ENCODE data around the gene NXPE4.
"Not testable (repeated sequence)": the region's sequence is repeated elsewhere in the genome, so short reads cannot be mapped to it uniquely, and the experiment has no call there.

The NXPE4 gene

DNA sequence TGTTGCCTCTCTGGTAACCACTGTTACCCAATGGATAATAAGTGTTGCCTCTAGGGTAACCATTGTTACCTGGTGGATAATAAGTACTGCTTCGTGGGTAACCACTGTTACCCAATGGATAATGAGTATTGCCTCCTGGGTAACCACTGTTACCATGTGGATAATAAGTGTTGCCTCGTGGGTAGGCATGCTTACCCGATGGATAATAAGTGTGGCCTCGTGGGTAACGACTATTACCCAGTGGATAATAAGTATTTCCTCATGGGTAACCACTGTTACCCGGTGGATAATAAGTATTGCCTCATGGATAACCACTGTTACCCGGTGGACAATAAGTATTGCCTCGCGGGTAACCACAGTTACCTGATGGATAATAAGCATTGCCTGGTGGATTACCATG lies 13.8 kb upstream of the NXPE4 start:
- DNase-seq: no peak

DNA sequence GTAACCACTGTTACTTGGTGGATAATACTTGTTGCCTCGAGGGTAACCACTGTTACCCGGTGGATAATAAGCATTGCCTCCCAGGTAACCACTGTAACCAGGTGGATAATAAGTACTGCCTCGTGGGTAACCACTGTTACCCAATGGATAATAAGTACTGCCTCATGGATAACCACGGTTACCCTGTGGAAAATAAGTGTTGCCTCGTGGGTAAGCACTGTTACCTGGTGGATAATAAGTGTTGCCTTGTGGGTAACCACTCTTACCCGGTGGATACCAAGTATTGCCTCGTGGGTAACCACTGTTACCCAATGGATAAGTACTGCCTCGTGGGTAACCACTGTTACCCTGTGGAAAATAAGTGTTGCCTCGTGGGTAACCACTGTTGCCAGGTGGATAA lies 13.0 kb upstream of the NXPE4 start:
- not testable (repeated sequence) for DNase-seq

DNA sequence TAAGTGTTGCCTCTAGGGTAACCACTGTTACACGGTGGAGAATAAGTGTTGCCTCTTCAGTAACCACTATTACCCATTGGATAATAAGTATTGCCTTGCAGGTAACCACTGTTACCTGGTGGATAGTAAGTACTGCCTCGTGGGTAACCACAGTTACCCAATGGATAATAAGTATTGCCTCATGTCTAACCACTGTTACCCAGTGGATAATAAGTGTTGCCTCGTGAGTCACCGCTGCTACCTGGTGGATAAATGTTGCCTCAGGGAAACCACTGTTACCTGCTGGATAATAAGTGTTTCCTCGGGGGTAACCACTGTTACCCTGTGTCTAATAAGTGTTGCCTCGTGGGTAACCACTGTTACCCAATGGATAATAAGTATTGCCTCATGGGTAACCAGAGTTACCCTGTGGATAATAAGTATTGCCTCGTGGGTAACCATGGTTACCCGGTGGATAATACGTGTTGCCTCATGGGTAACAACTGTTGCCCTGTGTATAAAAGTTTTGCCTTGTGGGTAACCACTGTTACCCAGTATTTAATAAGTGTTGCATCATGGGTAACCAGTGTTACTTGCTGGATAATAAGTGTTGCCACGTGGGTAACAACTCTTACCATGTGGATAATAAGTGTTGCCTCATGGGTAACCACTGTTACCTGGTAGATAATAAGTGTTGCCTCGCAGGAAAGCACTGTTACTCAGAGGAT lies 12.3 kb upstream of the NXPE4 start:
- no peak for DNase-seq

DNA sequence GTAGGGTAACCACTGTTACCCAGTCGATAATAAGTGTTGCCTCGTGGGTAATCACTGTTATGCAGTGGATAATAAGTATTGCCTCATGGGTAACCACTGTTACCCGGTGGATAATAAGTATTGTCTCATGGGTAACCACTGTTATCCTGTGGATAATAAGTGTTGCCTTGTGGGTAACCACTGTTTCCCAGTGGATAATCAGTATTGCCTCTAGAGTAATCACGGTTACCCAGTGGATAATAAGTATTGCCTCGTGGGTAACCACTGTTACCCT lies 11.2 kb upstream of the NXPE4 start:
- DNase-seq: not testable (repeated sequence)

DNA sequence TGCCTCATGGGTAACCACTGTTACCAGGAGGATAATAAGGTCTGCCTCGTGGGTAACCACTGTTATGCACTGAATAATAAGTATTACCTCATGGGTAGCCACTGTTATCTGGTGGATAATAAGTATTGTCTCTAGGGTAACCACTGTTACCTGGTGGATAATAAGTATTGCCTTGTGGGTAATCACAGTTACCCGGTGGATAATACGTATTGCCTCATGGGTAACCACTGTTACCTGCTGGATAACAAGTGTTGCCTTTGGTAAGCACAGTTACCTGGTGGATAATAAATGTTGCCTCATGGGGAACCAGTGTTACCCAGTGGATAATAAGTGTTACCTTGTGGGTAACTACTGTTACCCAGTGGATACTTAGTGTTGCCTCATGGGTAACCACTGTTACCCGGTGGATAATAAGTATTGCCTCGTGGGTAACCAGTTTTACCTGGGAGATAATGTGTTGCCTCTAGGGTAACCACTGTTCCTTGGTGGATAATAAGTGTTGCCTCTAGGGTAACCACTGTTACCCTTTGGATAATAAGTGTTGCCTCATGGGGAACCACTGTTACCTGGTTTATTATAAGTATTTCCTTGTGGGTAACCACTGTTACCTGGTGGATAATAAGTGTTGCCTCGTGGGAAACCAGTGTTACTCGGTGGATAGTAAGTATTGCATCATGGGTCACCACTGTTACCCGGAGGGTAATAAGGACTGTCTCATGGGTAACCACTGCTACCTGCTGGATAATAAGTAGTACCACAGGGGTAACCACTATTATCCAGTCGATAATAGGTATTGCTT lies 10.6 kb upstream of the NXPE4 start:
- DNase-seq: no peak

DNA sequence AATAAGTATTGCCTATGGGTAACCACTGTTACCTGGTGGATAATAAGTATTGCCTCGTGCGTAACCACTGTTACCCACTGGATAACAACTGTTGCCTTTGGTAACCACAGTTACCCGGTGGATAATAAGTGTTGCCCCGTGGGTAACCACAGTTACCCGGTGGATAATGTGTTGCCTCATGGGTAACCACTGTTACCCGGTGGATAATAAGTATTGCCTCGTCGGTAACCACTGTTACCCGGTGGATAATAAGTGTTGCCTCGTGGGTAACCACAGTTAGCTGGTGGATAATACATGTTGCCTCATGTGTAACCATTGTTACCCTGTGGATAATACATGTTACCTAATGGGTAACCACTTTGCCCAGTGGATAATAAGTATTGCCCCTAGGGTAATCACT lies 9.8 kb upstream of the NXPE4 start:
- no peak for DNase-seq

DNA sequence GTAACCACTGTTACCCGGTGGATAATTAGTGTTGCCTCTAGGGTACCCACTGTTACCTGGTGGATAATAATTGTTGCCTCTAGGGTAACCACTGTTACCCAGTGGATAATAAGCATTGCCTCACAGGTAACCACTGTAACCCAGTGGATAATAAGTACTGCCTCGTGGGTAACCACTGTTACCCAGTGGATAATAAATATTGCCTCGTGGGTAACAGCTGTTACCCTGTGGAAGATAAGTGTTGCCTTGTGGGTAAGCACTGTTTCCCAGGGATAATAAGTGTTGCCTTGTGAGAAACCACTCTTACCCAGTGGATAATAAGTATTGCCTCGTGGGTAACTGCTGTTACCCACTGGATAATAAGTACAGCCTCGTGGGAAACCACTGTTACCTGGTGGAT lies 9.3 kb upstream of the NXPE4 start:
- no peak for DNase-seq

DNA sequence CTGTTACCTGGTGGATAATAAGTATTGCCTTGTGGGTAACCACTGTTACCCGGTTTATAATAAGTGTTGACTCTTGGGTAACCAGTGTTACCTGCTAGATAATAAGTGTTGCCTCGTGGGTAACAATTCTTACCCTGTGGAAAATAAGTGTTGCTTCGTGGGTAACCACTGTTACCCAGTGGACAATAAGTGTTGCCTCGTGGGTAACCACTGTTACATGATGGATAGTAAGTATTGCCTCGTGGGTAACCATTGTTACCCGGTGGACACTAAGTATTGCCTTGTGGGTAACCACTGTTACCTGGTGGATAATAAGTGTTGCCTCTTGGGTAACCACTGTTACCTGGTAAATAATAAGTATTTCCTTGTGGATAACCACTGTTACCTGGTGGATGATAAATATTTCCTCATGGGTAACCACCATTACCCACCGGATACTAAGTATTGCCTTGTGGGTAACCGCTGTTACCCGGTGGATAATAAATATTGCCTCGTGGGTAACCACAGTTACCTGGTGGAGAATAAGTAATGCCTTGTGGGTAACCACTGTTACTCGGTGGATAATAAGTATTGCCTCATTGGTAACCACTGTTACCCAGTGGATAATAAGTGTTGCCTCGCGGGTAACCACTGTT lies 8.7 kb upstream of the NXPE4 start:
- no peak for DNase-seq

DNA sequence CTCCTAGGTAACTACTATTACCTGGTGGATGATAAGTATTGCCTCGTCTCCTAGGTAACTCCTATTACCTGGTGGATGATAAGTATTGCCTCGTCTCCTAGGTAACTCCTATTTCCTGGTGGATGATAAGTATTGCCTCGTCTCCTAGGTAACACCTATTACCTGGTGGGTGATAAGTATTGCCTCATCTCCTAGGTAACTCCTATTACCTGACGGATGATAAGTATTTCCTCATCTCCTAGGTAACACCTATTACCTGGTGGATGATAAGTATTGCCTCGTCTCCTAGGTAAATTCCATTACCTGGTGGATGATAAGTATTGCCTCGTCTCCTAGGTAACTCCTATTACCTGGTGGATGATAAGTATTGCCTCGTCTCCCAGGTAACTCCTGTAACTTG lies 7.6 kb upstream of the NXPE4 start:
- peak; percentile 42 for DNase-seq

DNA sequence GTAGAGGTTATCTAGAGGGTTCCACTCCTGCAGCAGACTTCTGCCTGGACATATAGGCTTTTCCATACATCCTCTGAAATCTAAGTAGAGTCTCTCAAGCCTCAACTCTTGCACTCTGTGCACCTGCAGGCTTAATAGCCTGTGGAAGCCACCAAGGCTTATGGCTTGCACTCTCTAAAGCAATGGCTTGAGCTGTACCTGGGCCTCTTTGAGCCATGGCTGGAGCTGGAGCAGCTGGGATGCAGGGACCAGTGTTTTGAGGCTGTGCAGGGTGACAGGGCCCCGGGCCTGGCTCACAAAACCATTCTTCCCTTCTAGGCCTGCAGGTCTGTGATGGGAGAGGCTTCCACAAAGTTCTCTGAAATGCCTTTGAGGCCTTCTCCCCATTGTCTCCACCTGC lies 2.9 kb upstream of the NXPE4 start:
- no peak for DNase-seq

DNA sequence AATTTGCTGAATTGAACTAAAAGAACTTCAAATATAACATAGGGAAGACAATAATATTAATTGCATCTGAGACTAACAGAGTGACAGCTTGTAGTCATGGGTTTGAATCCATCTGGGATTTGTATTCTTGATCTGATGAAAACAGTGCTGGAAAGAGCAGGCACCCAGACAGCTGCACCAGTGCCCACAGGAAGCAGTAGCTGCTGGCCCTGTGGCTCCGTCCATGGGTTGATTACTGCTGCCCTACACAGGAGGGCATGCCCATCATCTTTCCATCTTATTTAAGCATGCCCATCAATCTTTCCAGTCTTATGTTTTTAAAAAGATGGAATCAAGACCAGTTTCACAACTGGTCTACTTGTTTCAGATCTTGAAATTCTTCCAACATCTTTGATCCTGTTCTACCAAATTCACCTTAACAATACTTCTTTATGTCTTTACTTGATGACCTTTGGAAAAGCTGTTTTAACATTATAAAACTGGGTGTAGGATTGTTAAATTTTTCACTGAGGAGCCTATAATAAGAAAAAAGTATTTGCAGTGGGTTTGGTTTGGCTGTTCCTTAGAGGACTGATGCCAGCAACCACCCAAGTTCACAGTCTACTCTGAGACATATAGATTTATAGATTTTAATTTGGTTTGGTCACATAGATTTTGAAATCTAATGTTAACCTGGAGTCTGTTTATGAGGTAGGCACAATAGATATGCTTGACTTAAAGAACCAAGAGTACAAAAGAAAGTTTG lies 761 bp upstream of the NXPE4 start:
- DNase-seq: no peak

DNA sequence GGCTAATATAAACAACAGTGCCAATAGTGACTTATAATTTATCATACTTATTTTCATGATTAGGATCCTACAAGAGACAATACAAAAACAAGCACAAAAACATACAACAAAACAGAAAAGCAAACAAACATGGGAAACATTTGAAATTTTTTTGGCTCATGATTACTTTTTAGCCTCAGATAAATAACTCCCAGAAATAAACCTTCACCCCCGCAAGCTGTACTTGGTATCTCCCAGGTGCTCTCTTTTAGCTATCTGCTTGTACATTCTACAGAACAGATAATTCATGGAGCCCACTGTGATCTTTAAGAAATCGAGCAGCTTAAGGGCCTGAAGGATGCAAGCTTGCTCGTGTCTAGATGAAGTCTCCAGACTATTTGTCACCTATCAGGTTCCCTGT lies 883 bp downstream of the NXPE4 start:
- DNase-seq: no peak

DNA sequence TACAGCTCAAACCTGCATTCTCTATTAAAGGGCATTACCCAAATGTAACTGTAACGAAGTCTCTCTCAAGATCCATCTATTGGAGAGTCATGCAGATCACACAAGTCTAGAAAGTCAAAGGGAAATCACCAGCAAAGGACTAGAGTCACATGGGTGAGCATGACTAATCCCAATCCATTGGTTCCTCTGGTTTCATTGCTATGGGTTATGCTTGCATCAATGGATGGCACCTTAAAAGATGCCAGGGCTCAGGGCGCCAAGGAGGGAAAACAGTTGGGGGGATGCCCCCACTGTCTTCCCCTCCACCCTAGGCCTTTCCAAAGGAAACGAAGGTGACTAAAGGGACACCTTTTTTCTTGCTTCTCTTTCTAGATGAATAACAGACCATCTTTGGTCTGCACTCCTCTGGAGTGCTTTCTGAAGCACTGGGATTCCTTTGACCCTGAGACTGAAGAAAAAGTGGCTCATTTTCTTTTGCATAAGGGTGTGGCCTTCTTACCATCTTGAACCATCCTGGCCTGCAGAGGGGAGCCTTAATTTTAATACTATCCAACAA lies 8.1 kb downstream of the NXPE4 start:
- no peak for DNase-seq

DNA sequence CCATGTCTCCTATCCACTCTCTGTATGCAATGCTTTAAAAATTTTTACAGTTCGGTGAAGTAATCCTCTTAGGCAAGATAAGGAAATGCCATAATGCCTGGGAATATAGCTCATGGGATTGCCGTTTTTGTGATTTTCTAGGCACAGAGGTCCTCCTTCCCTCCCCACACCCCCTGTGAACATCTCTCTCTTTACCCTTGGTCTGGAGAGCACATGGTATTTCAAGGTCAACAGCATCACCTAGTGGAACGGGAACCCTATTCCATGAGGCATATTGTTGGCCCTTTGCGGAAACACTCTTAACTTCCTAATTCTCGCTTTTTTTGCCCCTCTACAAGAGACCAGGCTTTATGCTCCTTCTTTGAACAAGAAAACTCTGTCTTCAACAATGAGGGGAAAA lies 8.8 kb downstream of the NXPE4 start:
- DNase-seq: no peak

DNA sequence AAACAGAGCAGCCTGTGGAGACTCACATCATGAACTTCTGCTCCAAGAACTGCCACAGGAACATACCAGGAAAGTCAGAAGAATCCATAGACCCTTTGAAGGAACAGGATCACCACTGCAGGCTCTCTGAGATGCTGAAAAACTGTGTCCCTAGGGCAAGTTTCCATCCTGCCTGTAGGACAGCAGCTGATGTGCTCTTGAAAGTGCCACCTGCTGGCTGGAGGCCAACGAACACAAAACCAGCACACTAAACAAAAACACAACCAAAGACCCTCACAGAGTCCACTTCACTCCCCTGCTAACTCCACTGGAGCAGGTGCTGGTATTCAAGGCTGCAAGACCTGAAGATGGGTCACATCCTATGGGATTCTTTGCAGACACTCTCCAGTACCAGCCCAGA lies 23.9 kb downstream of the NXPE4 start:
- DNase-seq: no peak

DNA sequence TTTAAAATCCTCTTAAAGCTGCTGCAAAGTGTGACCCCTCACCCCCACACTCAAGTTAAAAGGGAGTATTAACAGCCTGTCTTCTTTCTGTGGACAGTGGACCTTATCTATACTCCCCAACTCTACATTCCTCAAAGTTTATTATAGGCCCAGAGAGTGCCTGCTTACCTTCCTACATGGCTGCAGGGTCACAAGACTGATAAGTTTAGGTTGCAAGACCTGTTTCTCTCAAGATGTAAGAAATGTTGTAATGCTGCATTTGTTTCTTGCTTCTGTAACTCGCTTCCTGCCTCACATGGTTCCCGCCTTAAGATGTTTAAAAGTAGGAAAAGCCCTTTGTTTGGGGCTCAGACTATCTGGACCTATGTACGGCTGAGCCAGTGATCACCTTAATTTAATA lies 25.8 kb downstream of the NXPE4 start:
- DNase-seq: no peak

DNA sequence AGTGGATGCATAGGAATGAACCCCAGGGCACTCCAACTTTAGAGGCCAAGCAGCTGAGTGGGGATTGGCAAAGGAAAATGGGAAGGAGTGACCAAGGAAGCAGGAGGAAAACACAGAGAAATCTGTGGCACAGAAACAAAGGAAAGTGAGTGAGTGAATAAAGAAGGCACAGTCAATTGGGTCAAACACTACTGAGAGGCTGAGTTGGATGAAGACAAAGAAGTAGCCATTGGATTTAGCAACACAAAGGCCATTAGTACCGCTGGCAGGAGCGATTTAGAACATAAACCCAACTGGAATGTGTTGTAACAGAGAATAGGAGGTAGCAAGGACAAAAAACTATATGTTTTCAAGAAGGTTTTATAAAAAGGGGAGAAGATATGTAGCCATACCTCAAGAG lies 29.3 kb downstream of the NXPE4 start:
- no peak for DNase-seq

DNA sequence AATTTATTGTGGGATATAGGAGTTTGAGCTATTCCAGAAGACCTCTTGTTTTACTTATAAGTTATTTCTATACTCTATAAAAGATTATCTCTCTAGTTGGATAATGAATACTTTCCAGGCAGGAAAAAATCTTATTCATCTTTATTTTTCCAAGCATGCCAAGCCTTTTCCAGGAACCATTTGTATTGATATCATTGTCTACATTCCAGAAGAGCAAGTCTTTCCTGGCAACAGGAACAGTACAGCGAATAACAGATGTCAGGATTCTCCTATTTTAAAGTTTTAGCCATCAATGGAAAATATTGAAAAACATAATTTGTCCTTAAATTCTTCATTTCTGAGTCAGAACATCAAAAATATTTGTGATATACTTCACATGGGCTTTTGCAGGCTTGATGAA lies 30.8 kb downstream of the NXPE4 start:
- no peak for DNase-seq

DNA sequence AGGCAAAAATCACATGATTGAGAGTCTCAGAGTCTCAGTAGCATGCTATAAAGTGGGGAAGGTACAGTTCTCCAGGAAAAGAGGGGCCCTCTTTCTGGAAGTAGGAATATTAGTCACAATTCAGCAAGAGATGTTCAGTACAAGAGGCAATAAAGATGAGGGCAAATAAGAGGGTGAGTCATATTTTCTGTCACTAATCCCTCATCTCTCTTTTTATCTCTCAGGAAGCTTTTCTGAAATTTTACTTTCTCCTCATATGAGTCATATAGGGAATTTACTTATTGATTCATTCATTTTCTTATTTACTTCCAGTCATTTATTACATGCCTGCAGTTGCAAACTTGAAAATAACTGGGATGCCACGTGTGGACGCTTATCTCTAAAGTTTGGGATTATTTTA lies 32.5 kb downstream of the NXPE4 start:
- no peak for DNase-seq

DNA sequence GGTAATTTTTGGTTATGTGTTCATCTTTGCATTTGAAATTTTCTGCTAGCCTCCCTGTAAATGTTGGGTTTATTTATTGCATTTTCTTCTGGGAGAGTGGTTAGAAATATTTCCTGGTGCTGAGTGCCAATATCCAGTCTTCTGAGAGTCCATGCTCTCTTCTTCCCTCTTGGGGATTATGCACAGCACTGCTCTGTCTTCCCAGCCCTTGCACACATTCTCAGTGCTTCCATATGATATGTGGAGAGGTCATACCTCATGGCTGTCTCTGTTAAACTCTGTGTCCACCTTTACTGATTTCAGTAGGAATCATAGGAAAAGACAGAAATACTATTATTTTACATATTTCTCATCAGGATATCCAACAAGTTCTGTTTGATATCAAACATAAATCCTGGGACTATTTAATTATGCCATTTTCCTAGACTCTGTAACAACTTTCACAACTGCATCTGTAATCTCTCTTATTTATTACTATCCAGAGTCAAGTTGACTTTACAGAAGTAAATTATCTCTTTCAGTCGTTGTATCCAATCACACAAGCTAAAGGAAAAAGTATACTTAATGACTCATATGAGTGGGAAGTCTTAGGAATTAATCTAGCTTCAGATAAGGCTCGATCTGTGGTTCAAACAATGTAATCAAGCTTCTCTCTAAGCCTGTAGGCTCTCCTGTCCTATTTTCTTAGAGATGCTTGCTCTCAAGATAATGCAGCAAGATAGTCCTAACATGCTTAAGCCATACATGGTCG lies 33.2 kb downstream of the NXPE4 start:
- DNase-seq: no peak

DNA sequence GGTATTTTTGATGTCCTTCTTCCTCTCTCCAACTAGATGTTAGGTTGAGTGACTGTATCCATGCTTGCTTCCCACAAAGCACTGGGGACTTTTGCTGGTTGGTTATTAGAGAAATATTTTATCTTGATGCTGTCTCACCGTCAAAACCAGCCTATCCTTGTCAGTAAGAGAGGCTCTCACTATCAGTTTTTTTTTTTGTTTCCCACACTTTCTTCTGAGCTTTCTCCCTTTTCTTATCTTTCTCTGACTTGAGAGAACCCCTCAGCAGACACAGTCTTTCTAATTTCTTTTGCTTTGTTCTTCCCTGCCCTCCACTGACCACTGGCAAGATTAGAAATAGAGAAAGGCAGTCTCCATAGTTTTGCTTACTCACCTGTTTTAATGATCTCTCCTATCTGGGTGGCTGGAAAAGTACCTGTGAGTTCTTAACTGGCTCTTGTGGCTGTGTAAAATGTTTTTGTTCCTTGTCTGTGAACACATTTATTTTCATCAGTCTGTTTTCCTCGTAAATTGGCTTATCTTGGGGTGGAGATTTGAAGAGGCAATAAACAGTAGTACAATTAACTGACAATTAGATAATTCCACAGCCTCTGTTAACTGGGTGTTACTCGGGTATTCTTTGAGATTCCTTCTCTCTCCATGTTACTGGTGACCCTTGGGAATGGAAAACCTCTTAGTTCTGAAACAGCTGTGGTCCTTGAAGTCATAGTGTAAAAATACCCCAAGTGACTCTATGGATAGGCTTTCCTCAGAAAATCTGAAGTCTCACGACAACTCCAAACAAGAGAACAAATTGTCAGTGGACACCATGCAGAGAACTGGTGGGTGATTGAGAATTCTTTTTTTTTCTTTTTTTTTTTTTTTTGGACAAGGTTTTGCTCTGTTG lies 35.9 kb downstream of the NXPE4 start, which contains the start of gene NXPE1:
Gene NXPE1, minus strand, starts transcription at position 457 of the 886 bp plus-strand sequence. CDS start 8,680 bp downstream, outside the sequence.
- no peak for DNase-seq

All from NCI-H774 (cell line).